Neural progenitor cell (in vitro differentiated cells): ENCODE measurements around the gene IFIT1B. TPM values are rescaled to one million over a fixed set of nuclear protein-coding genes. Genes with fewer than 3 reads are reported as not detected.
A peak's percentile ranks its signal among the peaks of the same experiment; 100 is the strongest.

Source experiments
- DNase-seq: peaks from one replicate; pipeline ENCODE4 v3.0.0-alpha.2; 2016; ENCODE audit warnings: low spot score
- H2AFZ ChIP-seq: fragments of 200-600 bp; sonication (generic); replicated peaks from 2 replicates; pipeline ENCODE4 v1.6.1; 2016; ENCODE audit warnings: antibody characterized with exemption
- H3F3A ChIP-seq: fragments of 200-600 bp; sonication (generic); 2 replicates; pipeline ENCODE4 v1.6.1; 2016; ENCODE audit warnings: antibody characterized with exemption, low read depth
- H3K27ac ChIP-seq: fragments of 200-600 bp; sonication (generic); 2 replicates; pipeline ENCODE4 v1.5.1; 2016; ENCODE audit warnings: mild to moderate bottlenecking
- H3K27me3 ChIP-seq: fragments of 200-600 bp; sonication (generic); 2 replicates; pipeline ENCODE4 v1.6.1; 2016; ENCODE audit warnings: mild to moderate bottlenecking, moderate library complexity
- H3K36me3 ChIP-seq: fragments of 200-600 bp; sonication (generic); 2 replicates; pipeline ENCODE4 v1.5.1; 2016
- H3K4me1 ChIP-seq: fragments of 200-600 bp; sonication (generic); 2 replicates; pipeline ENCODE4 v1.6.1; 2016; ENCODE audit warnings: mixed run types
- H3K4me2 ChIP-seq: fragments of 200-600 bp; sonication (generic); 2 replicates; pipeline ENCODE4 v1.6.1; 2016
- H3K4me3 ChIP-seq: fragments of 200-600 bp; sonication (generic); 2 replicates; pipeline ENCODE4 v1.5.1; 2016
- H3K79me2 ChIP-seq: fragments of 200-600 bp; sonication (generic); 2 replicates; pipeline ENCODE4 v1.6.1; 2016; ENCODE audit warnings: low read depth
- H3K9ac ChIP-seq: fragments of 200-600 bp; sonication (generic); 2 replicates; pipeline ENCODE4 v1.6.1; 2016
- H3K9me3 ChIP-seq: fragments of 200-600 bp; sonication (generic); 2 replicates; pipeline ENCODE4 v1.5.1; 2016; ENCODE audit warnings: low read depth
- H4K20me1 ChIP-seq: fragments of 200-600 bp; sonication (generic); 2 replicates; pipeline ENCODE4 v1.6.1; 2016; ENCODE audit warnings: low read depth
- H3K27ac Mint-ChIP-seq: 3 replicates; pipeline ENCODE4 v1.8.0; 2021; ENCODE audit warnings: mixed read lengths
- H3K27me3 Mint-ChIP-seq: 2 replicates; pipeline ENCODE4 v1.8.0; 2022; ENCODE audit warnings: low read depth, mild to moderate bottlenecking, inconsistent platforms, moderate library complexity, mixed read lengths; ENCODE audit not compliant: insufficient read depth
- H3K36me3 Mint-ChIP-seq: 3 replicates; pipeline ENCODE4 v1.8.0; 2021; ENCODE audit warnings: mixed read lengths
- H3K4me1 Mint-ChIP-seq: 3 replicates; pipeline ENCODE4 v1.8.0; 2021; ENCODE audit warnings: mixed read lengths
- H3K4me3 Mint-ChIP-seq: 3 replicates; pipeline ENCODE4 v1.8.0; 2021; ENCODE audit warnings: mild to moderate bottlenecking, moderate library complexity, mixed read lengths
- H3K9me3 Mint-ChIP-seq: 3 replicates; pipeline ENCODE4 v1.8.0; 2020; ENCODE audit warnings: mixed read lengths
- EZH2 ChIP-seq: fragments of 200-600 bp; sonication (generic); IDR thresholded peaks from 2 replicates; pipeline ENCODE4 v1.6.1; 2017; ENCODE audit warnings: antibody characterized with exemption, mild to moderate bottlenecking, moderate library complexity
- EZH2phosphoT487 ChIP-seq: fragments of 200-600 bp; sonication (generic); IDR thresholded peaks from 2 replicates; pipeline ENCODE4 v1.6.1; 2017; ENCODE audit warnings: antibody characterized with exemption
- total RNA-seq: library from RNA; depleted of rRNA; stranded (reverse); fragments of >200 nt; gene quantifications from 2 replicates; pipeline ENCODE4 v1.2.3, GENCODE V29; 2015; ENCODE audit warnings: low replicate concordance
- TF ChIP-seq, protein P1 (sequence below): fragments of 200-600 bp; sonication (generic); IDR thresholded peaks from 2 replicates; pipeline ENCODE4 v1.5.1; 2017; ENCODE audit warnings: antibody characterized with exemption, mild to moderate bottlenecking

Gene IFIT1B
- total RNA-seq, 1 donor from 2014 or later: not detected

DNA sequence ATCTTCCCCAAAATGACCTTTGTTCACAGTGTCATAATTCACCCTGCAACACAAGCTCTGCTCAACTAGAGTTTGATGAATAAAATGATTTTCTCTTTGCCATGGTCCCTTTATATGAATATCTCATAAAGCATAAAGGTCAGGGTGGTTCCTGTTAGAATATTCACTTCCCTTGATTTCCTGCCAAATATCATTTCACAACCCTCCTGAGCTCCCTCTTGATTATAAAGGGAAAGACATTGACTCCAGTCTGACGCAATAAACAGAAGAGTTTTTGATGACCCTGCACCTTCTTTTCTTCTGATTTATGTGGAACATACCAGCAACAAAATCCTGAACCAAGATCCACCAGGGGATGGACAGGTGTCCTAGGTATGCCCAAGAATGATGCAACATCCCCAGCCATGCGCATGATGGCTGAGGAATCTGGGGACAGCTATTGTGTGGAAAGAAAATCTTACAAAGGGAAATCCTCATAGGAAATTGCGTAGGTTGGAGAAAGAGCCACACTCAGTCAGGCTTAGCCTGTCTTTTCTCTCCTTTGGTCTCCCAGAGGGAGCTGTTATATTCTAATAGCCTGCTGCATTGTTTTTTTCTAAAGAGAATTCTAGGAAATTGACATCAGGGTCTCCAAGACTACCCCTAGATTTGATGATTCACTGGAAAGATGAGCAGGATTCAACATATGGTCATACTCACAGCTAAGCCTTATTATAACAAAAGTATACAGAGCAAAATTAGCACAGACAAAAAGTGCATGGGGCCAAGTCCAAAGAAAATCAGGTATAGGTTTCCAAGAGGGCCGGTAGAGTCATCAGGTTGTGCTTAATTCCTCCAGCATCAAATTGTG is 31.2 kb upstream of the IFIT1B start:
- Histone ChIP-seq H2AFZ (no peak overlapping the region), H3F3A (peaks cover 30% of the 10 kb centered on the region), H3K4me1 (peaks cover 54% of the 10 kb centered on the region), H3K27me3 (no peaks in the 10 kb centered on the region), H3K27ac (peak overlapping the region; percentile 30), H3K4me2 (peak overlapping the region; percentile 29), H3K9ac (no peak overlapping the region), H3K36me3 (no peaks in the 10 kb centered on the region), H3K79me2 (no peaks in the 10 kb centered on the region), H3K4me3 (no peak overlapping the region), H3K9me3 (no peaks in the 10 kb centered on the region), H4K20me1 (no peaks in the 10 kb centered on the region)
- no peaks in the 10 kb centered on the region for H3K9me3 Mint-ChIP-seq
- peaks cover 65% of the 10 kb centered on the region for H3K4me1 Mint-ChIP-seq
- H3K4me3 Mint-ChIP-seq: no peak overlapping the region
- DNase-seq: peak; percentile 59
- H3K27me3 Mint-ChIP-seq: peaks cover 2% of the 10 kb centered on the region
- H3K27ac Mint-ChIP-seq: peak overlapping the region; percentile 54
- peaks cover 1% of the 10 kb centered on the region for H3K36me3 Mint-ChIP-seq
- TF ChIP-seq, protein P1, sequence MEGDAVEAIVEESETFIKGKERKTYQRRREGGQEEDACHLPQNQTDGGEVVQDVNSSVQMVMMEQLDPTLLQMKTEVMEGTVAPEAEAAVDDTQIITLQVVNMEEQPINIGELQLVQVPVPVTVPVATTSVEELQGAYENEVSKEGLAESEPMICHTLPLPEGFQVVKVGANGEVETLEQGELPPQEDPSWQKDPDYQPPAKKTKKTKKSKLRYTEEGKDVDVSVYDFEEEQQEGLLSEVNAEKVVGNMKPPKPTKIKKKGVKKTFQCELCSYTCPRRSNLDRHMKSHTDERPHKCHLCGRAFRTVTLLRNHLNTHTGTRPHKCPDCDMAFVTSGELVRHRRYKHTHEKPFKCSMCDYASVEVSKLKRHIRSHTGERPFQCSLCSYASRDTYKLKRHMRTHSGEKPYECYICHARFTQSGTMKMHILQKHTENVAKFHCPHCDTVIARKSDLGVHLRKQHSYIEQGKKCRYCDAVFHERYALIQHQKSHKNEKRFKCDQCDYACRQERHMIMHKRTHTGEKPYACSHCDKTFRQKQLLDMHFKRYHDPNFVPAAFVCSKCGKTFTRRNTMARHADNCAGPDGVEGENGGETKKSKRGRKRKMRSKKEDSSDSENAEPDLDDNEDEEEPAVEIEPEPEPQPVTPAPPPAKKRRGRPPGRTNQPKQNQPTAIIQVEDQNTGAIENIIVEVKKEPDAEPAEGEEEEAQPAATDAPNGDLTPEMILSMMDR: no peak
- no peak for TF ChIP-seq EZH2phosphoT487
- no peak for TF ChIP-seq EZH2

DNA sequence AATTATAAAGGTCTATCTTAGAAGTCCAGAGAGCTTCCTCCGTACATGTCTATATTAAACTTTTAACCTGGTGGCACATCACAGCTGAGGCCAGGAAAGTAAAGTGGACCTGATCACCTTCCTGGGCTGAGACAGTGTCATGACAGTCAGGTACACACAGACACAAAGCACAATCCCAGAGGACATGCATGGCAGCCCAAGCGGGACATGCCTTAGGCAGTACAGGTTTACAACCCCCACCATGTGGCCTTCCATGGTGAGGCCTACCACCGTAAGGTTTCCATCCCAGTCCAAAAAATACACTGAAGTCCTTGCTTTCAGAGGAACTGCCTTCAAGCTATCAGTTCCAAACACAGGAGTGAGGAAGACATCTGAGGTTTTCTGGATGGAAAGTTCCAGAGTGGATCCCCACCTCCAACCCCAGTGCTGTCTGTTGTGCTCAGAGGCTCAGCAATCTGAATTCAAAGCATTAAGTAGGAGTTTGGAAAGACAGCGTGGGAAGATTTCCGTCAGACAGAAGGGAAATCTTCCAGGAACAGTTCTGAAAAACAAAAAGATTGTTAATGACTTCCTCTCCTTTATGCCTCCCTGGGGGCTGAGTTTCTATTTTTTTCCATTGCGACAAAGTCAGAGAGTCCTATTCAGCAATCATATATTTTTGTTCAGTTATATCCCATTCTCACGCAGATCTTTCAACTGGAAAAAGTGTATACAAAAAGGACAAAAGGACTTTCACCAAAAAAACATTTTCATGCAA is 30.0 kb upstream of the IFIT1B start:
- Histone ChIP-seq H3K4me1 (peaks cover 44% of the 10 kb centered on the region), H3K36me3 (no peaks in the 10 kb centered on the region), H3K27ac (peak overlapping the region; percentile 81), H2AFZ (peak overlapping the region; percentile 58), H3K9ac (no peak overlapping the region), H4K20me1 (no peaks in the 10 kb centered on the region), H3K27me3 (no peaks in the 10 kb centered on the region), H3K4me3 (no peak overlapping the region), H3K4me2 (peak overlapping the region; percentile 55), H3K79me2 (no peaks in the 10 kb centered on the region), H3K9me3 (no peaks in the 10 kb centered on the region), H3F3A (peaks cover 30% of the 10 kb centered on the region)
- peaks cover 70% of the 10 kb centered on the region for H3K4me1 Mint-ChIP-seq
- no peak for DNase-seq
- H3K27ac Mint-ChIP-seq: peak overlapping the region; percentile 51
- peaks cover 1% of the 10 kb centered on the region for H3K36me3 Mint-ChIP-seq
- H3K9me3 Mint-ChIP-seq: peaks cover 2% of the 10 kb centered on the region
- H3K4me3 Mint-ChIP-seq: no peak overlapping the region
- H3K27me3 Mint-ChIP-seq: peaks cover 2% of the 10 kb centered on the region
- TF ChIP-seq EZH2: no peak
- TF ChIP-seq, protein P1: no peak

DNA sequence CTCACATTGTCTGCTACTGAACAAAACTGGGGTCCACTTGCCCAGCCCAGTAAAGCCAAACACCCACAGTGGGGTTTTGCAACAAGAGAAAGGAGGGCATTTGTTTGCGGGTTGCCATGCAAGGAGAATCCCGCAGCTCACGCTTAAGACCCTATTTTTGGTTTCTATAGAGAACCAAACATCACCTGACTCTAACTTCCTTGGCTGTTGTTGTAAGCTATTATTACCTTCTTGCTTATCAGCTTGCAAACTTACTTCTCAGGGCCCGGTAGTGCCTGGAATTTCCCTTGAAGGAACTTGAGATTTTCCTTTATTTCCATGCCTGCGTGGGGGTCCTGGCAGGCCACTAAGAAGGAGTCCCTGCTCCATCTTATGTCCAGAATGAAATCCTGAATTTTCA is 29.4 kb upstream of the IFIT1B start:
- TF ChIP-seq EZH2phosphoT487 (no peak), EZH2 (no peak)
- TF ChIP-seq, protein P1: no peak
- H3K4me3 ChIP-seq: no peak overlapping the region
- Mint-ChIP-seq H3K4me1 (peaks cover 64% of the 10 kb centered on the region), H3K27ac (peak overlapping the region; percentile 51), H3K4me3 (no peak overlapping the region), H3K9me3 (peaks cover 7% of the 10 kb centered on the region), H3K27me3 (peaks cover 2% of the 10 kb centered on the region), H3K36me3 (peaks cover 2% of the 10 kb centered on the region)
- H3K79me2 ChIP-seq: no peaks in the 10 kb centered on the region
- H3K9me3 ChIP-seq: no peaks in the 10 kb centered on the region
- no peaks in the 10 kb centered on the region for H3K36me3 ChIP-seq
- peaks cover 30% of the 10 kb centered on the region for H3F3A ChIP-seq
- DNase-seq: peak; percentile 36
- H3K27ac ChIP-seq: peak overlapping the region; percentile 81
- peaks cover 41% of the 10 kb centered on the region for H3K4me1 ChIP-seq
- H3K27me3 ChIP-seq: no peaks in the 10 kb centered on the region
- H4K20me1 ChIP-seq: no peaks in the 10 kb centered on the region
- H3K9ac ChIP-seq: no peak overlapping the region
- H3K4me2 ChIP-seq: peak overlapping the region; percentile 55
- peak overlapping the region; percentile 58 for H2AFZ ChIP-seq
